NCI-H2081 (cell line): ENCODE data around the gene EPYC.
"Not testable (repeated sequence)": the region's sequence is repeated elsewhere in the genome, so short reads cannot be mapped to it uniquely, and the experiment has no call there.

Source experiments
- DNase-seq, 2 experiments: peaks; one replicate each; lab custom pipeline; 2025; lab: John Stamatoyannopoulos, UW

The EPYC gene

DNA sequence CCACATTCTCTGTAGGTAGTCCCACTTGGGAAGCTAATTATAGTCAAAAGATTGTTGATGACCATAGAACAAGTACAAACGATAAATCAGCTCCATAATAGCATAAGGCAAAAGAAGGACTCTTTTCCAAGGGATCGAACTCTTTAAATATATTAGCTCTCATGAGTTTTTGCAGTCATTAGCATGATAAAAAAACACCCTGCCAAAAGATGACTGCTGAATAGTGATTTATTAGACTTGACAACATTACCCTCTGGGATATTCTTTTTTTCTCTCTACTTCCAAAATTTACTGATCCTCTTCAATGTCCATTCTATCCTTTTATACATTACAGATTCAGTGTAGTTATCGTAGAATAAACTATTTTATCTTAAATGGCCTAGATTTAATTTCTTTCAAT lies 14.2 kb downstream of the EPYC start:
- DNase-seq, result no peak

DNA sequence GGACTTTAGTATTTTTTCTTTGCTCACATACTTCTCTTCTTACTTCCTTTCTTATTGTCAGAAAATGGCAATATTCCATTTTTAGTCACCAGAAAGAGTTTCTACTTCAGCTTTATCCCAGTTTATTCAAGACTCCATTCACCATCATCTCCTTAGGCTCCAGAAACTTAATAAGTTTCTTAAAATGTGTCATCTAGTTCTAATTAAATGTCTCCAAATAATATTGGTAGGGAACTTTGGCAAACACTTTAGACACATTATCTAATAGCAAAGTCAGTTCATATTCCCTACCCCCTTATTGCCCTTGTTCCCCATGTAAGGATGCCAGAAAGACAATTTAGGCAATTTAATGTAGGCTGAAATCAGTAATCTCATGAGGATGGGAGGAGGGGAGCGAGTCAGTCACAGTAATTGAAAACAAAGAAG lies 15.1 kb downstream of the EPYC start:
- no peak for DNase-seq

DNA sequence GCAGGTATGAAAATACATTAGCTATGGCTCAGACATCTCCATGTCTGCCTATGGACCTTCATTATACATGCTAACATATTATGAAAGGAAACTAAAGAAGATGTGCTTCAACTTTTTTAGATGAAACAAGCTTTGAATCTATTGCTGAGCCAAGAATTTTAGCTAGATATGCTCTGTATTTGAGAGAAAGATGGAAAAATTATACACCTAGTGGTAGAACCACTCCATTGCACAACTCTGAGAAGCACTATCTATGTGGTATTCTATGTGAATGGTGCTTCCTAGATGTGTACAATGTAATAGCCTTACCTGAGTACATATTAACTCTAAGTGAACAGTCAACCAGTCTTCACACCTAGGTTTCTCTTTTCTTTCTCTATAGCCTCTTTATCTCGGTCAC lies 17.3 kb downstream of the EPYC start:
- DNase-seq, result no peak

DNA sequence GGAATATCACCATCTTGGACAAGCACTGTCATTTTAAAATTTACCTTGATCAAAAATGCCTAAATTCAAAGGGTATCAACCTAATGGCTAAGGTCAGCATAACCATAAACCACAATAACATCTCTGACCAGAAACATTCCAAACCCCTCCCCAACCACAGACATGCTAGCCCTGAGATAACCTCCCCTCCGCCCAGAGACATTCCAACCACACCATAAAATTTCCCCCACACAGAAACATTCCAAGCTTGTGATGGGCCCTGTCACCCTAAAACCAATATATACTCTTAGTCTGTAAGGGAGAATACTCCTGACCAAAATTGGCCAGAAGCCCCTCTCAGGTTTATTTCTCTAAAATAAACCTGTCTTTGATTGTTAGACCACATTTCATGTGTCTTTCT lies 17.7 kb downstream of the EPYC start:
- DNase-seq, result no peak

DNA sequence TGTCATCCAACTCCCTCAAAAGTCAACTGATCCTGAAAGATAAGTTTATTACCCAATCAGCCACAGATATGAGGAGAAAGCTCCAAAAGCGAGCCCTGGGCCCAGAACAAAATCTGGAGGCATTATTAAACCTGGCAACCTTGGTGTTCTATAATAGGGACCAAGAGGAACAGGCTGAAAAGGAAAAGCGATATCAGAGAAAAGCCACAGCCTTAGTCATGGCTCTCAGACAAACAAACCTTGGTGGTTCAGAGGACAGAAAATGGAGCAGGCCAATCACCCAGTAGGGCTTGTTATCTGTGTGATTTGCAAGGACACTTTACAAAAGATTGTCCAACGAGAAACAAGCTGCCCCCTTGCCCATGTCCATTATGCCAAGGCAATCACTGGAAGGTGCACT lies 19.4 kb downstream of the EPYC start:
- not testable (repeated sequence) for DNase-seq

DNA sequence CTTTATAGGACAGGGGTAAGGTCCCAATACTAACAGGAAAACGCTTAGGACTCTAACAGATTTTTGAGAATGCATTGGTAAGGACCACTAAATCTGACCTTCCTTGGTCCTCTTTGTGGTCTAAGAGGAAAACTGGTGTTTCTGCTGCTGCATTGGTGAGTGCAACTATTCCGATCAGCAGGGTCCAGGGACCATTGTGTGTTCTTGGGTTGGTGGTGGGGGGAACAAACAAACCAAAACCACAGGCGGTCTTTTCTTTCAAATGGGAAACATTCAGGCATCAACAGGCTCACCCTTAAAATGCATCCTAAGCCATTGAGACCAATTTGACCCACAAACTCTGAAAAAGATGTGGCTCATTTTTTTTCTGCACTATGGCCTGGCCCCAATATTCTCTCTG lies 20.7 kb downstream of the EPYC start:
- no peak for DNase-seq

DNA sequence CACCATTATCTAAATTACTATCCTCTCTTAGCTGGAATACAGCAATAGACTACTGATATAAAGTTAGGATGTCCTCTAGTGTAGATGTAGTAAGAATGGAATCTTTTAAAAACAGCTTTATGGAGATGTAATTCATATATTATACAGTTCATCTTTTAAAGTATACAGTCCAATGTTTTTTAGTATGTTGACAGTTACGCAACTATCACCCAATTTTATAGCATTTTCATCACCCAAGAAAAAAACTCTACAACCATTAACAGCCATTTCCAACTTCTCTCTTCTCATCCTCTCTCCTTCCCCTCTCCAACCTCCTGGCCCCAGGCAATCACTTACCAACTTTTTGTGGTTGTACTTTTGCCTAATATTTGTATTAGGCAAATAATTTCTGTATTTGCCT lies 22.6 kb downstream of the EPYC start:
- DNase-seq, result no peak

DNA sequence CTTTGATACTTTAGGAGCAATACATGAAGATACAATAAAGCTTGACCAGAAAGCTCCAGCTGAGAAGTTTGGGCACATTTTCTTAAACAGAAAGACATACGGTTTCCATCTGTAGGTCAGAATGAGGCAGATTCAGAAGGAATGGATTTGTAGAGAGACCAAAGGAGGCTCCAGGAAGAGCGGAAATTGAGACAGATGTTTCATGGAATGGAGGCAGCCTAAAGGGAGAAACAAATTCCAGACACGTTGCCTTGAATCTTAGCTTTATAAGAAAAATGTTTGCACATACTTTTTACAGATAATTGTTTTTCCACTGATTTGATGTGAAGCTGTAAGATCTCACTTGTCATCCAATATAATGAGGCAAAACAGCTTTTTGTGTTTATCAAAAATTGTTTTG lies 24.8 kb downstream of the EPYC start:
- DNase-seq, result no peak

DNA sequence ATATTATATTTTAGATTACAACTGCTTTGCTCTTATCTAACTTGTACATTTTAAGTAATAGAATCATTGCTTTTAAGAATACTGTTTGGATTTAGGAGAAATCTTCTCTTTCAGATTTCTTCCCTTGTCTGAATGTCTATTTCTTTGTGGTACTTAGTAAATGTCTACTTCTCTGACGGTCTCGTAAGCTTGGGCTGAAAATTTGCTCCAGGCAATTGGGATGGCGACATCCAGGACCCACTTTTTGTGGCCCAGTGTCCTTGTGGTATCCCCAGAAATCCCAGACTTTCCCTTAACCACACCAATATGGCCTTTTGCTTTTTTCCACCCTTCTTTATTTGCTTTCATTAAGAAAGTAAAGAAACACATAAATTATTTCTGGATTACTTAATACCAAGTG lies 25.8 kb downstream of the EPYC start:
- DNase-seq, result no peak

DNA sequence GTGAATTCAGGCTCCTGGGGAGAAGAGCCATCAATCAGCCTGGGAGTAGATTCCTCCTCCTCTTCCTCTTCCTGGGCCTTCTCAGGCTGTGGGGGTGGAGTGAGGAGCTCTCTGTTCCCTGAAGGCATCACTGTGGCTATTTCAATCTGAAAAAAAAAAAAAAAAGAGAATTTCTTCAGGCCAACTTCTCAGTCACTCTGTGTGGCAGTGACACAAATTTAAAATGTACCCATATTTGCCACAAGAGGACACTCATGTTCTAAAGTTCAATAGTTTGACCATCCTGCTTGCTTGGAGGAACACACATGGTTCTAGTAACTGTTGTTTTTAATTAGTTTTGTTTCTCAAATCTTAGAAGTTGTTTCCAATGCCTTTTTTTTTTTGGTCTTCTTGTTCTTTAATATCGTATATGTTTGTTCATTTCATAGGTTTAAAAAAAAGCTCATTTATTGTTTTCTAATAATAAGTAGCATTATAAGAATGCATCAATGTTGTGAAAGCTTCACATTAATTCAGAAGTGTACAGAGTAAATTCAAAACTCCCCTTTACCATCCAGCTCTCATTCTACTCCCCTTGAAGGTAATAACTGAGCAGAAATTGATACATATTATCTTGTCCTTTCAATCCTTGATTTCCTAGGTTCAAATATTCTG lies 26.5 kb downstream of the EPYC start:
- DNase-seq, result peak; percentile 38 to 50

DNA sequence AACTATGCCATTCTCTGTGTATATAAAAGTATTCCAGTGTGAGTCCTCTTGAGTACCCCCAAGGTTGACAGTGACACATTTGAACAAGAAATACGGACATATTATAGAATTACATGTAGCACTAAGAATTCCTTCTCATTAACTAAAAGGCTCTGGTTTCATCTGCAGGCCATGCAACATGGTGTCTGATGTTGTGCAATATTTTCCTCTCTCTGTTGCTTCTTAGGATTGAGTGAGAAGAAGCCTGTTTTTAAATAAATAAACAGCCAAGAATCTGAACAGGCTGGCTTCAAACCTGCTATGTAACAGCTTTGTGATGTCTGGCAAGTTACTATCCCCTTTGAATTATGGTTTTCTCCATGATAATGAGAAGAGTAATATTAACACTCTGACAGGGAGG lies 27.5 kb downstream of the EPYC start:
- no peak for DNase-seq

DNA sequence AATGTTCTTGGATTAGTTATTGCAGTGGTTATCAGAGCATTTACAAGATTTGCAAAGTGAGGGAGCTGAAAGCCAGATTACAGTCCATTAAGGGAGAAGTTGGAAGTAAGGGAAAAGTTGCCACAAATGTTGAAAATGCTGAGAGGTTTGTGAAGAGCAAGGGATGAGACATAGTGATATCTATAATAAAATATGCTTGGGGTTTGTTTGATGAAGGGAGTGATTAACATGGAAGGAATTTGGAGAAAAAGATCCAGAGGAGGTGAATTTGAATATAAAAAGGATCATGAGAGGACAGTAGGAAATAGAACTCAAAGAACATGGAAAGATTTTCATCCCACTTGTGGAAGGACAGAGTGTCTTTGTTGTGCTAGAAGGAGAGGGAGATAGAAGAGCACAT lies 30.5 kb downstream of the EPYC start:
- no peak for DNase-seq

DNA sequence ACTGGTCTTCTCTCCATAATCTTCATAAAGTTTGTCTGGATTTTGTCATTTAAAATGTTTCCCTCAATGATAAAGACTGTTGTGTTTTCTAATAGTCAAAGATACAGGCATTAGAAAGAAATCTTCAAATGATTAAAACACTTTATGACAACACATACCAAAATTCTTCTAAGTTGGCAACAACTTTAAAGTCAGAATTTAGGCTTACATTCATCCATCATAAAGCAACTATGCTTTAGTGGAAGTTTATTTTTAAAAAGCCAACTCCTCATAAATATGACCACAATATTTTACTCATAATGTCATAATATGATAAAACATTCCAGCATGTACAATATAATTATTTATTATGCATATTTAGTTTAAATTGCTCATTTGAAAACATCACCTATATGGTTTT lies 32.5 kb downstream of the EPYC start:
- DNase-seq, result no peak

DNA sequence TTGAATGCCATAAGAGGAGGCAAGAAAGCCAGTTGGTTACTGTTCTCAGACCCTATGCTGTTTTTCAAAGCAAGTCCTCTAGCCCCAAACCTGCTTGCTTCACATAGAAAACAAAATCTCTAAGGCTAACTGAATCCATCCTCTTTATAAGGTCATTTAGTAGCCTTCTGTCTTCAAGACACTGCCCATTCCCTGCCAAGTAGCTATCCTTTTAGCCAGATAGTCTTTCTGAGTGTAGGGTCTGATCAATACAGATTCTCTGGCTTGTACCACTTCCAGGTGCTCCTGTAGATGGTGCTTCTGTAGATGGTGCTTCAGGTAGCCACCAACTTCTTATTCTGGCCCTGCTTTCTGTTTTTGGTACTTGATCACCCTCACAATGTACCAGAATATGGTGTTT lies 33.9 kb downstream of the EPYC start:
- DNase-seq, result no peak

DNA sequence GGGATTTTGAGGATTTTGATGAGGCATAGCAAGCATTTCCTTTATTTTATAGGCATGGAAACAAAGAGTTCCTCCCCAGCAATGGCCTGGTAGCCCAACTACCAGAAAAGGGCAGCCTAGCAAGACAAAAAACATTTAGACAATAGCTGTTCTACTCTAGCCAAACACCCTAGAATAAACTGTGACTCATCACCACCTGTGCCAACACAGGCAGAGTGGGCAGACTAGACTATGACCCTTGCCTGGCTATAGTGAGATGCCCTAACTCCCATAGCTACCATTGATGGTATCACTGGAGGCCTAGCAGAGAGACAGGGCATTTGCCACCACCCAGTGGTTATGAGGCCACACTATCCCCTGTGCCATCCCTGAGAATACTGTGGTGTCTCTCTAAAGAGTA lies 34.3 kb downstream of the EPYC start:
- DNase-seq, result no peak

DNA sequence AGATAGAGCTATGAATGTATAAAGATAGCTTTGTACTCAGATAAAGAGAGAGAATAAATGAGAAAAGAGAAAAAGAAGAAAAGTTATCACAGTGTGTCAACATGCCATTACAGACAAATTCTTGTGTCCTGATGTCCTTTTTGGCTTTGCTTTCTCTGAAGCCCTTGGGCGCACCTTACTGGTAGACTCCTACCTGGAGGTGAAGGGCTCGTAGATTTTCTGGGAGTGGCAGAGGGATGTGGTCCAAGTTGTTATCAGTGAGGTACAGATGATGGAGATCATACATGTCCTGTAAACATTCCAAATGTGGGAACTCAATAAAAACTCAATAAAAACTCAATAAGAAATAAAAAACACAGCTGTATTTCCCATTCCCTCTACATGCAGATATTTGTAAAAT lies 34.9 kb downstream of the EPYC start:
- no peak for DNase-seq

DNA sequence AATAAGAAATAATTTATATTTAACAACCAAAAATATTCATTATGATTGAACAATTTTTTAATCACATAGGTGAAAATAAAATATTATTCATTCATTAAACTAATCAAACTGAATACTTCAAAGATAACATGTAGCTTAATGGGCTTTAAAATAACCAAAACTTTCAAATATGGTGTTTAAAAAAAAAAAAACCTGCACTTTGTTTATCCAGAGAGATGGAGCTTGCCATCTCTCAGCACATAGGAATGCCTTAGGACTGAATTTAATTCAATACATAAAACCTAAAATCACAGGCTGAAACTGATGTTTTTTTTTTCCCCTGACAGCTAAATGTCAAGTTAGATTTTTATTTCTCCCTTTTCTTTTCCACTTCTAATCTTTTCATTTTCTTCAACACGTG lies 35.4 kb downstream of the EPYC start:
- no peak for DNase-seq

DNA sequence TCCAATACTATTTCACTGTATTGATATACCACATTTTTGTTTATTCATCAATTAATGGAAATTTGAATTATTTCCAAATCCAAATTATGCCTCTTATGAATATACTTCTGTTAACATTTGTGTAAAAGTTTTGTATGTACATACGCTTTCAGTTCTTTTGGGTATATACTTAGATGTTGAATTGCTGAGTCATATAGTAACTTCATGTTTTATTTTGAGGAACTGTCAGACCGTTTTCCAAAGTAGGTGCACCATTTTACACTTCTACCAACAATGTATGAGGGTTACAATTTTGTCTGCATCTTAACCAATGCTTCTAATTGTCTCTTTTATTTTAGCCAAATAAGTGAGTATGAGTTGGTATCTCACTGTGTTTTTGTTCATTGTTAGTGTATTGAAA lies 39.6 kb downstream of the EPYC start:
- no peak for DNase-seq

DNA sequence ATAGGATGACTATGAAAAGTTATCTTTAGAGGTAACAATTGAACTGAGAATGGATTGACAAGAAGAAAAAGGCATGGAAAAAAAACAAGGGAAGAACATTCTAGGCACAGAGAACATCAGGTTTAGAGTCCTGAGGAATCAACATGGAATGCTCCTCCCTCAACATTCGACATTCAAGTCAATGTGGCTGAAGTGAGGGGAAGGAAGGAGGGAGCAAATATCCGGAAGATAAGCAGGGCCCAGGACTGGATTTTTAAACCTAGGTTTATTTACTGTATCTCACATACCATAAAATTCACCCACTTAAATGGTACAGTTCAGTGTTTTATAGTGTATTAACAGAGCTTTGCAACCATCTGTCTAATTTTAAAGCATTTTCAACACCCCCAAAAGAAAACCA lies 40.2 kb downstream of the EPYC start:
- no peak for DNase-seq

DNA sequence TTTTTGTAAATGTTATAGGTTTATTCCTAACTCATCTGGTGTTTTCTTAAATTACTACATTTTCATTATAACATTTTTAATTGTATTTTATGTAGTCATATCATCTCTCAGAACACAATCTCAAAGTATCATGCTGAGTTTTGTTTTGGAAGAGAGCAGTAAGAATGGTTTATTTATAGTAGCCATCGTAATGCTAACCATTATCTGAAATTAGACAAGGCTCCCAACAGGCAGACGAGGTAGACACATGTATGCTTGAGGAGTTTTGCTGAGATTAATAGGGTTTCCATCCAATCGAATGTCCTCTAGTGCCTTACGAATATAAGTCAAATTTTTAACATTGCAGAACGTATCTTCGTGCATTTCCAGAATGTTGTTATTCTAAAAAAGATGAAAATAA lies 40.8 kb downstream of the EPYC start:
- no peak for DNase-seq

DNA sequence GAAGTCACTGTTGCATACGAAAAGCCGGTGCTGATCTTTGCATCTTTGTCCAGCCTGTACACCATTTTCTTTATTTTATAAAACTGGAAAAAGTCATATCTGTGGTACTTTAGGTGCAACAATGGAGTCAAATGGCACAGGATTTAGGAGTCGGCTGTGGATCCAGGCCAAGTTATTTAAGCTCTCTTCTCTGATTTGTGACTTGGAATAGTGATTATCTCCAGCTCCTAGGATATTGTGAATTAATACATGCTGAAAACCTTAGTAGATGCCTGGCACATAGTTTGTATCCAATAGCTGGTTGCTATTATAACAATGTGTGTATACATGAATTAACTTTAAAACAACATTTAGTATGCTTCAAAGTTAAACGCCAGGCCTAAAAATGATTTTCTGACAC lies 43.6 kb downstream of the EPYC start:
- DNase-seq, result no peak

DNA sequence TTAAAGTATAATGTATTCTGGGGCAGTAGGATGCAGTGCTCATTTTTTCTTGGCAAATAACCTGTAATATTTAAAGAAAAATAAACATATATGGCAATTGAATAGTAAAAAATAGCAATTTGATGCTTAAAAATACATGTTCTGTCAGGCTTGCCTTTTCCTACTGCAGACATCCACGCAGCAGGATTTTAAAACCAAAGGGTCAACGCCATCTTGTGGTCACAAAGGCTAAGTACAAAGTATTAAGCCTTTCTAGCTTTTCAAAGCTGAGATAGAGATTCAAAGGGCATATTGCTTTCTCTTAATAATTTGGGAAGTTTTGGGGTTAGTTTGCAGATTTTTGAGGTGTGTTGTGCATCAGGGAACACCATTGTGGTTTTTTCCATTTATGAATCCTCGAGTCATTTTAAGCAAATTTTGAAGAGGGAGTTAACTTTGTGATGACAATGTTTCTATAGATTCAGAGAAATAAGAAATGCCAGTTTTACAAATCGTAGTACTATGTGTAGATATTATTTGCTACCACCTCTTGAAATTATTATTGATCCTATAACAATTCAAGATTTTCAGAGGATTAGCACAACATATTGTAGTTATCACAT lies 45.1 kb downstream of the EPYC start:
- peak; percentile 35 to 41 for DNase-seq

DNA sequence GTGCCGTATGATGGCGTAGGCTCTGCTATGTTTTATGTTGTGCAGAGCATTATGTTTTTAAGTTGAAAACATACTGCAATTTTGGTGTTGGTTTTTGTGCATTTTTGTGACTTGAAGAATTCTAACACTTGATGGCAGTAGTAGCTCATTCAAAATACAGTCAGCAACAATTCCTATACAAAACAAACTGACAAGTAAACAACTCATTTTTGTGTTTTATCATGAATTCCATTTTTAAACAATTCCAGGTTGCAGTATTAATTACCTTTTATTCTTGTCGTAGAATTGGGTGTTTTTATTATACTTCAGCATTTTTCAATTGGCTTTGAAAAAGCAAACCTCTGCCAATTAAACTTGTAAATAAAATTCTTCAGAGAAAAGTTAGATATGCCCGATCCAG lies 45.7 kb downstream of the EPYC start:
- no peak for DNase-seq

DNA sequence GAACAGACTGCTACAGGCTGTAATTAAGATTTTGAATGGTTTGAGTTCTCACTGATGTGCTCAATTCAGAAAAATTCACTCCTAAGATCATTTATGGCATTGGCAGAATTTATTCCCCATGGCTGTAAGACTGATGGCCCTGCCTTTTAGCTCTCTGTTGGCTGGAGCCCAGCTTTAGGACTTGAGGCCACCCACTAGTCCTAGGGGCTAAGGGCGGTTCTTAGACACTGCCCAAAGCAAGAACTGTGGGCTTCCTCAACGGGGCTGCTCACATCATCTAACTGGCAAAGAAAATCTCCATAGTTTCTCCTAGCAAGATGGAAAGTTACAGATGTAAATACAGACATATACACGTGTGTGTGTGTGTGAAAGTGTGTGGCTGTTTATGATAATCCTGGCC lies 46.4 kb downstream of the EPYC start:
- no peak for DNase-seq
